Common myeloid progenitor, CD34-positive (primary cell): ENCODE measurements around the gene CEACAM19.

Experiments used
- CTCF ChIA-PET: fragments of 350-600 bp; sonication (Branson Sonifier 250); formaldehyde crosslinking; loops from one replicate; lab custom pipeline; 2021; ENCODE audit warnings: antibody characterized with exemption; lab: Charles Lee
- POLR2A ChIA-PET: fragments of 350-600 bp; sonication (Branson Sonifier 250); formaldehyde crosslinking; loops from one replicate; lab custom pipeline; 2021; ENCODE audit warnings: antibody characterized with exemption; lab: Charles Lee
- DNase-seq, 3 donors: peaks; one replicate each; pipeline versions ENCODE4 v3.0.0 to v3.0.0-alpha.2; 2013
- H3K27ac ChIP-seq, 2 experiments: 1 replicate in 1 of 2; 2 replicates in 1 of 2; pipeline ENCODE4 v1.7.0; 2013; ENCODE audit warnings: inconsistent platforms in 2 of 2, low read length in 2 of 2, mild to moderate bottlenecking in 2 of 2, low read depth in 1 of 2, moderate library complexity in 1 of 2; ENCODE audit not compliant: severe bottlenecking in 2 of 2, insufficient read depth in 1 of 2, poor library complexity in 1 of 2
- H3K27me3 ChIP-seq, 5 experiments: replicated peaks in 2 of 5; 1 replicate in 3 of 5; 2 replicates in 2 of 5; pipeline versions ENCODE4 v1.6.1 to v1.7.0; 2013; ENCODE audit warnings: low read length in 4 of 5, mild to moderate bottlenecking in 2 of 5, moderate library complexity in 2 of 5, inconsistent platforms in 1 of 5; ENCODE audit not compliant: insufficient read depth in 5 of 5, control insufficient read depth in 4 of 5
- H3K36me3 ChIP-seq, 4 experiments: 1 replicate in 2 of 4; 2 replicates in 2 of 4; pipeline versions ENCODE4 v1.6.1 to v1.7.0; 2013; ENCODE audit warnings: low read length in 3 of 4, control low read depth in 1 of 4, mild to moderate bottlenecking in 1 of 4; ENCODE audit not compliant: control insufficient read depth in 4 of 4, insufficient read depth in 4 of 4
- H3K4me1 ChIP-seq, 4 experiments: 1 replicate in 3 of 4; 2 replicates in 1 of 4; pipeline versions ENCODE4 v1.6.1 to v1.7.1; 2013; ENCODE audit warnings: low read length in 3 of 4, mild to moderate bottlenecking in 3 of 4, control low read depth in 1 of 4, inconsistent platforms in 1 of 4, moderate library complexity in 1 of 4; ENCODE audit not compliant: control insufficient read depth in 4 of 4, insufficient read depth in 4 of 4; ENCODE audit errors: control extremely low read depth in 1 of 4
- H3K4me3 ChIP-seq, 7 experiments: 1 replicate in 4 of 7; 2 replicates in 3 of 7; pipeline versions ENCODE4 v1.5.1 to v1.7.0; 2013; ENCODE audit warnings: mild to moderate bottlenecking in 7 of 7, low read length in 6 of 7, moderate library complexity in 6 of 7, inconsistent platforms in 2 of 7, low read depth in 2 of 7, control low read depth in 1 of 7; ENCODE audit not compliant: insufficient read depth in 4 of 7, control insufficient read depth in 1 of 7; ENCODE audit errors: extremely low read depth in 1 of 7
- H3K9me3 ChIP-seq, 5 experiments: 1 replicate in 4 of 5; 2 replicates in 1 of 5; pipeline versions ENCODE4 v1.6.1 to v1.7.1; 2013; ENCODE audit warnings: low read length in 4 of 5, mild to moderate bottlenecking in 2 of 5, inconsistent platforms in 1 of 5, low read depth in 1 of 5, moderate library complexity in 1 of 5; ENCODE audit not compliant: control insufficient read depth in 4 of 5, insufficient read depth in 2 of 5; ENCODE audit errors: control extremely low read depth in 1 of 5
- WGBS: methylation state at CpG from one replicate; pipeline ENCODE4 v1.1.5; 2013; ENCODE audit not compliant: insufficient coverage; 5-methylcytosine and 5-hydroxymethylcytosine counted together

CEACAM19 gene

GRCh38 chr19:44697670-44698034 is 26.4 kb downstream of the CEACAM19 start:
- ChIA-PET CTCF (no interaction called here), POLR2A (interaction anchor here (0.6 kb wide), 1 partner anchor 23 kb away, joined by 4 read pairs; no protein-coding TSS in a partner anchor)
- no peaks in the 10 kb centered on the region for H3K9me3 ChIP-seq
- H3K27me3 ChIP-seq, result no peaks in the 10 kb centered on the region
- no peak overlapping the region for H3K27ac ChIP-seq
- H3K4me3 ChIP-seq, result peak overlapping the region in 2 of 7 experiments; percentile 17 to 39
- peaks cover 1 to 33% (median 22%) of the 10 kb centered on the region in 4 experiments for H3K4me1 ChIP-seq
- DNase-seq, result no peak
- H3K36me3 ChIP-seq, result no peaks in the 10 kb centered on the region
- 91% methylated on average over 4 of the region's 4 CpGs for WGBS

- Histone ChIP-seq H3K4me3 (no peak within 1 kb of the TSS), H3K27ac (no peak within 1 kb of the TSS), H3K4me1 (peaks cover 0 to 31% (median 19%) of the 10 kb centered on the region in 4 experiments), H3K9me3 (no peaks in the 10 kb centered on the region), H3K27me3 (no peaks in the 10 kb centered on the region), H3K36me3 (no peaks in the 10 kb centered on the region)
- WGBS, result 97% methylated on average over 13 of the region's 13 CpGs
- DNase-seq, result no peak
- ChIA-PET CTCF (no interaction called here), POLR2A (no interaction called here)
These were observed 27.4 kb downstream of the CEACAM19 start, which contains the start of gene CEACAM16 for GRCh38 chr19:44698492-44699201. TSS of gene CEACAM16 (plus strand) at chr19:44699151. CDS start at chr19:44701457, 2,306 bp downstream.

DNA sequence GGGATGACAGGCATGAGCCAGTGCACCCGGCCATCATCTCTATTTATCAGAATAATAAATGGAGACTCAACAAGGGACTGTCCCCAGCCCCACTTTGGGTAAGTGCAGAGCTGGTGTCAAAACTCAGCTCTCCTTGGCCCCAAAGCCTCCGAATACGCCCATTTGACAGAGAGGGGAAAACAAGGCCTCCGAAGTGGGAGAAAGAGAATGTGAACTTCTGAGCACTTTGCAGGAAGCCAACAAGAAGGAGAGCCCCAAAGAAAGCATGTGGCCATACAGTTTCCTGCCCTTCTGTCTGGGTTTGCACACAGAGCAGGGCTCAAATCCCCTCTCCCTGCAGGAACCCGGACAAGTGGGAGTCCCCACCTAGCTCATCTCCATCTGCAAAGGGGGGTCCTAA is 29.3 kb downstream of the CEACAM19 start:
- ChIA-PET CTCF (interaction anchor here (0.9 to 1.2 kb wide), 2 partner anchors 14 to 21 kb away, joined by 3 read pairs; no protein-coding TSS in a partner anchor), POLR2A (no interaction called here)
- Histone ChIP-seq H3K9me3 (no peaks in the 10 kb centered on the region), H3K4me1 (peaks cover 0 to 27% (median 19%) of the 10 kb centered on the region in 4 experiments), H3K36me3 (no peaks in the 10 kb centered on the region), H3K4me3 (no peak overlapping the region), H3K27ac (no peak overlapping the region), H3K27me3 (no peaks in the 10 kb centered on the region)
- 98% methylated on average over 4 of the region's 5 CpGs for WGBS
- DNase-seq, result no peak

DNA sequence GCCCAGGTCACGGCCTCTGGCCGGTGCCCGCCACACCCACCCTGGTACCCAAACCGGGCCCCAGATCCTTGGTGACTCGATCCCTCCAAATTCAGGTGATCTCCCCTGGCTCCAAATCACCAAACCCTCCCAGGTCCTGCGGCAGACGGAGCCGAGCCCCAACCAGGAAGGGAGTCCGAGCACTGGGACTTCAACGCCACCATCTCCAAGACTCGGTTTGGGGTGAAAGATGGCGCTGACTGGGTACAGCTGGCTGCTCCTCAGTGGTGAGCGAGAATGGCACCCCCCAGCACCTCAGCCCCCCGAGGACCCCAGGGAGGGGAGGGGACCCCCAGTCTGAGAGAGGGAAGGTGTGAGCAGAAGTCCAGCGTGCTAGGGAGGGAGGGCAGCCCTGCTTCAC is 29.9 kb downstream of the CEACAM19 start:
- CTCF ChIA-PET, result interaction anchor here (1.2 to 1.5 kb wide), 2 partner anchors 9 to 17 kb away, joined by 3 read pairs; no protein-coding TSS in a partner anchor
- WGBS, result 100% methylated on average over 8 of the region's 15 CpGs
- no peaks in the 10 kb centered on the region for H3K27me3 ChIP-seq

DNA sequence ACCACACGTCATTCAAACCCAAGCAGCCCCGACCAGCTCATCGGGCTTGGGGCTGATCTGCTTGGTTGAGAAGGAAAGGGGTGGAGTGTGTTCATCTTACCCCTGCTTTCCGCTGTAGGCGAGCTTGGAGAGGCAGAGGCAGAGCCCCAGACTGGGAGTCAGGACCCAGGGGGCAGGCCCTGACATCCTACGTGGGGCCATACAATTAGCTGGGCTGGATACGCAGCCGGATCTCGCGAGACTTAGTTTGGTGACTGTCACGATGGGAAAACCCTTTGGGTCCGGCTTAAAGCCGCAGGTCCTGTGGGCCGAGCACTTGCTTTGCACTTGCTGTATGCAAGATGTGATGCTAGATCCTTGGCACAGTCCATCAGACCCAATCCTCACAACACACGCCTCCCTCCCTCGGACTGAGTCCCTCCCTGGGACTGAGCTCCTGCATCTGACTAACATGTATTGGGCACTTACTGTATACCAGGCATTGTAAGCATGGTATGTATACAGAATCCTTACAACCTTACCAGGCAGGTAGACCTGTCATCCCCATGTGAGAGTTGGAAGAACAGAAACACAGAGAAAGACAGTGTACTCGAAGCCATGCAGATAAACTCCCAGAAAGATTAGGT is 31.4 kb downstream of the CEACAM19 start:
- POLR2A ChIA-PET, result no interaction called here
- CTCF ChIA-PET, result interaction anchor here (0.9 to 1.5 kb wide), 4 partner anchors 8 to 21 kb away, joined by 3 to 5 read pairs (median 4); no protein-coding TSS in a partner anchor
- Histone ChIP-seq H3K27me3 (no peaks in the 10 kb centered on the region), H3K27ac (no peak overlapping the region), H3K4me3 (no peak overlapping the region), H3K9me3 (no peaks in the 10 kb centered on the region), H3K36me3 (no peaks in the 10 kb centered on the region), H3K4me1 (peaks cover 0 to 10% (median 6%) of the 10 kb centered on the region in 4 experiments)
- 97% methylated on average over 13 of the region's 17 CpGs for WGBS
- no peak for DNase-seq

More for the DNA sequence above, 29.9 kb downstream of the CEACAM19 start:
- Histone ChIP-seq H3K4me1 (peaks cover 0 to 24% (median 17%) of the 10 kb centered on the region in 4 experiments), H3K4me3 (no peak overlapping the region), H3K9me3 (no peaks in the 10 kb centered on the region), H3K27ac (no peak overlapping the region), H3K36me3 (no peaks in the 10 kb centered on the region)
- POLR2A ChIA-PET, result no interaction called here
- no peak for DNase-seq

DNA sequence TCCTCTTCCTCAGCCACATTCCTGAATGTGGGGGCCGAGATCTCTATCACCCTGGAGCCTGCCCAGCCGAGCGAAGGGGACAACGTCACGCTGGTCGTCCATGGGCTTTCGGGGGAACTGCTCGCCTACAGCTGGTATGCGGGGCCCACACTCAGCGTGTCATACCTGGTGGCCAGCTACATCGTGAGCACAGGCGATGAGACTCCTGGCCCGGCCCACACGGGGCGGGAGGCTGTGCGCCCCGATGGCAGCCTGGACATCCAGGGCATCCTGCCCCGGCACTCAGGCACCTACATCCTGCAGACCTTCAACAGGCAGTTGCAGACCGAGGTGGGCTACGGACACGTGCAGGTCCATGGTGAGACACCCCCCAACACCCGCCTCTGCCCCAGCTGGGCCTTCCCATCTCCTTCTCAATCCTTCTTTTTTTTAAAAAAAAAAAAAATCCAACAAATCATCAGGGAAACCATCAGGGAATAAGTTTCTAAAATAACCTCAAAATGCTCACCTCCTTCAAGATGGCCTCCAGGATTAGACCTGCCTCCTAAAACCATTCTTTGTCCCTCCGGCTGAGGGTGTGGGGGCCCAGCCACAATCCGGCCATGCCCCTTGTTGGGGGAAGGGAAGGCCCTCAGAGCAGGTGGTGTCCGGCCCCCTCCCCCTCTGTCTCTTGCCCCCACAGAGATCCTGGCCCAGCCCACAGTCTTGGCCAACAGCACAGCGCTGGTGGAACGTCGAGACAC is 32.2 kb downstream of the CEACAM19 start:
- Histone ChIP-seq H3K4me1 (peaks cover 0 to 1% (median 0%) of the 10 kb centered on the region in 4 experiments), H3K27me3 (no peaks in the 10 kb centered on the region), H3K9me3 (no peaks in the 10 kb centered on the region), H3K4me3 (no peak overlapping the region), H3K36me3 (no peaks in the 10 kb centered on the region), H3K27ac (no peak overlapping the region)
- ChIA-PET POLR2A (no interaction called here), CTCF (interaction anchor here (0.9 kb wide), 2 partner anchors 19 to 21 kb away, joined by 4 to 5 read pairs; no protein-coding TSS in a partner anchor)
- DNase-seq, result no peak
- 97% methylated on average over 26 of the region's 28 CpGs for WGBS
